Astrocyte (in vitro differentiated cells and primary cell): Measurements from ENCODE around the gene CHRNA4. TPM values are rescaled to one million over a fixed set of nuclear protein-coding genes. Genes with fewer than 3 reads are reported as not detected.

Source experiments
- DNase-seq: peaks from one replicate; pipeline ENCODE4 v3.0.0-alpha.2; 2010; ENCODE audit warnings: low read depth
- FAIRE-seq: peaks from 2 replicates; lab custom pipeline; 2011; peaks lifted over from hg19 to GRCh38; lab: Jason Lieb, UNC
- H2AFZ ChIP-seq: 2 replicates; pipeline ENCODE4 v1.6.0; 2012; ENCODE audit warnings: low read depth, low read length, inconsistent platforms
- H3K27ac ChIP-seq: 2 replicates; pipeline ENCODE4 v1.5.1; 2011; ENCODE audit warnings: low read depth, low read length, inconsistent platforms
- H3K27me3 ChIP-seq: 2 replicates; pipeline ENCODE4 v1.6.0; 2011; ENCODE audit warnings: low read length, inconsistent platforms; ENCODE audit not compliant: insufficient read depth
- H3K36me3 ChIP-seq: 2 replicates; pipeline ENCODE4 v1.5.1; 2011; ENCODE audit warnings: low read length, inconsistent platforms; ENCODE audit not compliant: insufficient read depth
- H3K4me1 ChIP-seq: 2 replicates; pipeline ENCODE4 v1.5.1; 2011; ENCODE audit warnings: low read length, inconsistent platforms; ENCODE audit not compliant: insufficient read depth
- H3K4me2 ChIP-seq: 2 replicates; pipeline ENCODE4 v1.6.0; 2012; ENCODE audit warnings: low read length, inconsistent platforms
- H3K4me3 ChIP-seq: 2 replicates; pipeline ENCODE4 v1.5.1; 2011; ENCODE audit warnings: low read depth, mild to moderate bottlenecking, low read length, inconsistent platforms; ENCODE audit not compliant: insufficient read depth
- H3K79me2 ChIP-seq: 2 replicates; pipeline ENCODE4 v1.6.0; 2012; ENCODE audit warnings: mild to moderate bottlenecking, low read length, inconsistent platforms; ENCODE audit not compliant: insufficient read depth
- H3K9ac ChIP-seq: 2 replicates; pipeline ENCODE4 v1.6.0; 2012; ENCODE audit warnings: mild to moderate bottlenecking, low read length, inconsistent platforms
- H3K9me3 ChIP-seq: 2 replicates; pipeline ENCODE4 v1.5.1; 2012; ENCODE audit warnings: low read depth, mild to moderate bottlenecking, low read length, inconsistent platforms; ENCODE audit not compliant: insufficient read depth
- H4K20me1 ChIP-seq: 2 replicates; pipeline ENCODE4 v1.6.0; 2012; ENCODE audit warnings: low read length, inconsistent platforms; ENCODE audit not compliant: insufficient read depth
- H3K27ac Mint-ChIP-seq: one replicate; pipeline ENCODE4 v1.8.0; 2021; ENCODE audit warnings: mild to moderate bottlenecking, mixed read lengths; ENCODE audit not compliant: unreplicated experiment
- H3K27me3 Mint-ChIP-seq: one replicate; pipeline ENCODE4 v1.8.0; 2021; ENCODE audit warnings: low read depth, mixed read lengths; ENCODE audit not compliant: unreplicated experiment
- H3K36me3 Mint-ChIP-seq: one replicate; pipeline ENCODE4 v1.8.0; 2021; ENCODE audit warnings: low read depth, mixed read lengths; ENCODE audit not compliant: unreplicated experiment
- H3K4me1 Mint-ChIP-seq: one replicate; pipeline ENCODE4 v1.8.0; 2021; ENCODE audit warnings: low read depth, mixed read lengths; ENCODE audit not compliant: unreplicated experiment
- H3K4me3 Mint-ChIP-seq: one replicate; pipeline ENCODE4 v1.8.0; 2021; ENCODE audit warnings: mild to moderate bottlenecking, moderate library complexity, mixed read lengths; ENCODE audit not compliant: unreplicated experiment
- H3K9me3 Mint-ChIP-seq: one replicate; pipeline ENCODE4 v1.8.0; 2021; ENCODE audit warnings: mild to moderate bottlenecking, mixed read lengths; ENCODE audit not compliant: unreplicated experiment
- CTCF ChIP-seq: IDR thresholded peaks from 2 replicates; pipeline ENCODE4 v1.5.1; 2011; ENCODE audit warnings: low read depth, mild to moderate bottlenecking, inconsistent platforms, low read length, moderate library complexity; ENCODE audit not compliant: insufficient read depth
- EZH2 ChIP-seq: IDR thresholded peaks from 2 replicates; pipeline ENCODE4 v1.6.1; 2012; ENCODE audit warnings: mild to moderate bottlenecking, low read length, inconsistent platforms; ENCODE audit not compliant: insufficient read depth
- total RNA-seq: library from RNA; stranded (reverse); gene quantifications from 2 replicates; pipeline ENCODE4 v1.2.1, GENCODE V29; 2021

The CHRNA4 gene
- total RNA-seq, 1 donor from 2014 or later, result 1.8 TPM

- Histone ChIP-seq H3K4me1 (no peaks in the 10 kb centered on the region), H3K36me3 (no peaks in the 10 kb centered on the region), H3K27ac (no peak overlapping the region), H3K9ac (no peak overlapping the region), H3K79me2 (no peaks in the 10 kb centered on the region), H3K4me3 (no peak overlapping the region), H3K27me3 (peaks cover 8% of the 10 kb centered on the region), H2AFZ (no peak overlapping the region), H3K4me2 (no peak overlapping the region), H3K9me3 (no peaks in the 10 kb centered on the region), H4K20me1 (no peaks in the 10 kb centered on the region)
- FAIRE-seq, result no peak
- Mint-ChIP-seq H3K27me3 (peaks cover 40% of the 10 kb centered on the region), H3K36me3 (no peaks in the 10 kb centered on the region), H3K27ac (no peak overlapping the region), H3K9me3 (no peaks in the 10 kb centered on the region), H3K4me3 (no peak overlapping the region), H3K4me1 (no peaks in the 10 kb centered on the region)
- no peak for DNase-seq
- no peak for TF ChIP-seq CTCF
These were observed 1.8 kb downstream of the CHRNA4 start for GRCh38 chr20:63359164-63359934.

GRCh38 chr20:63357921-63358905, 2.9 kb downstream of the CHRNA4 start:
- no peaks in the 10 kb centered on the region for H3K4me1 Mint-ChIP-seq
- Histone ChIP-seq H3K4me3 (no peak overlapping the region), H3K9me3 (no peaks in the 10 kb centered on the region), H3K36me3 (no peaks in the 10 kb centered on the region), H3K27ac (no peak overlapping the region), H3K4me1 (no peaks in the 10 kb centered on the region), H3K9ac (no peak overlapping the region), H3K27me3 (peaks cover 8% of the 10 kb centered on the region), H2AFZ (no peak overlapping the region), H4K20me1 (no peaks in the 10 kb centered on the region), H3K79me2 (no peaks in the 10 kb centered on the region), H3K4me2 (no peak overlapping the region)
- TF ChIP-seq EZH2 (no peak), CTCF (no peak)
- no peak for DNase-seq
- FAIRE-seq, result no peak
- H3K27me3 Mint-ChIP-seq, result peaks cover 34% of the 10 kb centered on the region
- H3K36me3 Mint-ChIP-seq, result no peaks in the 10 kb centered on the region
- no peak overlapping the region for H3K4me3 Mint-ChIP-seq
- no peak overlapping the region for H3K27ac Mint-ChIP-seq
- H3K9me3 Mint-ChIP-seq, result no peaks in the 10 kb centered on the region
